Amygdala (tissue), 56 donors: Measurements from ENCODE around the gene RHEBL1.

Experiments used
- DNase-seq, 56 donors: peaks; one replicate each; lab custom pipeline; 2025; lab: John Stamatoyannopoulos, UW

RHEBL1 gene, protein sequence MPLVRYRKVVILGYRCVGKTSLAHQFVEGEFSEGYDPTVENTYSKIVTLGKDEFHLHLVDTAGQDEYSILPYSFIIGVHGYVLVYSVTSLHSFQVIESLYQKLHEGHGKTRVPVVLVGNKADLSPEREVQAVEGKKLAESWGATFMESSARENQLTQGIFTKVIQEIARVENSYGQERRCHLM

DNA sequence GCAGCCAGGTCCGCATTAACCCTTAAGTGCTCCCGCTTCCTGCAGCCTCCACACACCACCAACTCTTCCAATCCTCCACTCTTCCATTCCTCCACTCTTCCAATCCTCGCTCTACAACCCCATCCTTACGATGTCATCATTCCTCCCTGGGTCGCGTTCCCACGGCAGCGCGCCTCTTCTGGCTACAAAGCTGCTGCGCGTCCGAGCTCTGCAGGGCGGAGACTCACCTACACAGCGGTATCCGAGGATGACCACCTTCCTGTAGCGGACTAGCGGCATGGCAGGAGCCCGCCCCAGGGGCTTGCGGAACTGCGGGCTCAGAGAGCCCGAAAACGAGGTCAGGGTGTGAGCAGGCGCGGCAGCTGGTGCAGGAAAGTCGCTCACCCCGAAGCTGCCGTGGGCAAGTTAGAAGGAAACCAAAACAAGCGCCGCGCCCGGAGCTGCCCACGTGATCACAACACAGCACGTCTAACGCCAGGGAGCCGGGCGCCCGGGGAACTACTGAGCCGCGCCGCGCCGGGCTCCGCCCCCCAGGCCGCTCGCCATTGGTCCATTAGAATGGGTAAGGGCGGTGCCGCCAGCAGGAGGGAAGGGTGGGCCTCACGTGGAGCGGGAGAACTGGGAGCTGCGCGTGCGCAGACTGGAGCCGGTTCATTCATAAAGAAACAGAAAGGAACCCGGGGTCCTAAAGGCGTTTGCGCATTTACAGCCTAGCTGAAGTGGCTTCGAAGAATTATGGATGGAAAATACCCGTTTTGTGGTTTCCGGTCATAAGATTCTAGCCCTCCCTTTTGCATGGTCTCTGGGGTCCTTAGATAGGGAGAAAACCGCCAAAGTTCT lies at the start of gene RHEBL1:
Gene RHEBL1 (minus strand): TSS at position 473 of the 840 bp plus-strand sequence. CDS start 194 bp downstream, at position 279.
- DNase-seq = peak in 55 of 56 donors; percentile 71 to 99 (median 94)

DNA sequence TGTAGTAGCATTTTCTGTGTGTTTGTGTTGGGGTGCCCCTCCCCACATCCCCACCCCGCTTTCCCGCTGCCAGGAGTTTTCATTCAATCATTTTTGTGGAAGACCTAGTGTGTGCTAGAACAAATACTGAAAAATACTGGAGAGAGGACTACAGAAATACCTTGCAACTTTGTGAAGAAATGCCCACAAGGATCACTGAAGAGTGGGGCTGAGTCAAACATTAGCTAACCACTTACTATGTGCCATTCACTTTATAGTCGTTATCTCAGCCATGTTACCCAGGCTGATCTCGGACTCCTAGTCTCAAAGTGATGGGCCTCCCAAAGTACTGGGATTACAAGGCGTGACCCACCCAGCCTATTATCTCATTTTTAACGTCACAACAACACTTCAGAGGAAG lies 41.4 kb upstream of the RHEBL1 start:
- no peak for DNase-seq

DNA sequence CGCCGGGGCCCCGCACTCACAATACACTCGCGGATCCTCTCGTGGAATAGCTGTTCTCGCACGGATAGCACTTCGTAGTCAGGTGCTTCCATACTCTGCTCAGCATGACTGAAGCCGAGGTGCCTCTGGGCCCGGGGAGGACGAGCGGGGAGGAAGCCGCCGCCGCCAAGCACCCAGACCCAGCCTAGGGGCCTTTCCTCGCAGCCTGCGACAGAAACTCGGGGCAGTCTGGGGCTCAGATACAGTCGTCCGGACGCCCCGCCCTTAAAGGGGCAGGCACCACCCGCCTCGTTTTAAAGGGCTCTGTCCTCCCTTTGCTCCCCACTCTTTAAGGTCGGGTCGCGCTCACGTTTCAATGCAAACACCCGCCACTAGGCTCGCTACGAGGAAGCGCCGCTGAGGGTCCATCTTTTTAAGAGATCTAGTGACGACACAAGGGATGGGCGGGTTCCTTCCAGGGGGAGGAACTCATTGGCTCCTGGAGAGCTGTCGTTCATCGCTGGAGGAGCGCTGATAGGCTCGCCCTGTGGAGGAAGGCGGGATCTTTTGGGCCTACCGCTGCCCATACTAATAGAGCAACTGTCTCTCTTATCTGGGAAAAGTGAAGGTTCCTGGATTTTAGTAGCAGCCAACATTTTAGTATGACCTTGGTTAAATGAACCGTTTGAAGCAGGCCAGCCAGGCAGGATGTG lies 40.8 kb upstream of the RHEBL1 start, which contains the start of gene LMBR1L:
Gene LMBR1L (minus strand): TSS at position 384 of the 692 bp plus-strand sequence. CDS start 292 bp downstream, at position 92.
- DNase-seq = peak; percentile 43 to 98 (median 92)

DNA sequence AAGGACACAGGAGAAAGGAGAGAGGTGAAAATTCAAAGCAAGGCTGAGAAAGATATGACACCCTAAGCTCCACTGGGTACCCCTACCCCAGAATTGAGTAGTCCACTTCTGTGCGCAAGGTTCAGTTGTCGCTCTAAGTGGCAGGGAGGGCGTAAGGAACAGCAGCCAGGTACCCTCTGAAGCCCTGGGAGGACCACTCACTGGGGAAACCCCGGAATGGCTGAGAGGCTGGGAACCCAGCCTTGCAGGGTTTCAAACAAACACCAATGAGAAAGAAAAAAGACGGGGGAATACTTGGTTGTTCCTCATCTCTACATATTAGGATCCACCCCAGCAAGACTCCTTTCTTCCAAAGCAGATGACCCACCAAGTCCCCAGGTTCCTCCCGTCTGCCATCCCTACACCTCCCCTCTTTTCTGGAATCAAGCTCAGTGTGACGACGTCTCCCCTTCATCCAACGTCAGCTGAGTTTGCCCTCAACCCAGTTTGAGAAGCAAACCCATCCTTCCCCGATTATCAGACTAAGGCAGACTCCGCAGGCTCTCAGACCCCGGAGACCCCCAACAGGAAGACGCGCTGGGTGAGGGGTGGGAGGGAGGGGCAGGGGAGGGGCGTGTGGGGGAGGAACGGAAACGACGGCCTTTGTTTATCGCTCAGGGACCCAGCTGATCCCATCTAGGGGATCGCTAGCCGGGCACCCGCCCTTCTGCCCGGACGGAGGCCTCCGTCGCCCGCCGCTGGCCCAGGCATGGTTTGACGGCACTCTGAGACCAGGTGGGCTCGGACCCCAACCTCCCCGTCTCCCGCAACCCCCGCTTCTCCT lies 40.1 kb upstream of the RHEBL1 start:
- DNase-seq = peak in 11 of 56 donors; percentile 18 to 55 (median 42)

DNA sequence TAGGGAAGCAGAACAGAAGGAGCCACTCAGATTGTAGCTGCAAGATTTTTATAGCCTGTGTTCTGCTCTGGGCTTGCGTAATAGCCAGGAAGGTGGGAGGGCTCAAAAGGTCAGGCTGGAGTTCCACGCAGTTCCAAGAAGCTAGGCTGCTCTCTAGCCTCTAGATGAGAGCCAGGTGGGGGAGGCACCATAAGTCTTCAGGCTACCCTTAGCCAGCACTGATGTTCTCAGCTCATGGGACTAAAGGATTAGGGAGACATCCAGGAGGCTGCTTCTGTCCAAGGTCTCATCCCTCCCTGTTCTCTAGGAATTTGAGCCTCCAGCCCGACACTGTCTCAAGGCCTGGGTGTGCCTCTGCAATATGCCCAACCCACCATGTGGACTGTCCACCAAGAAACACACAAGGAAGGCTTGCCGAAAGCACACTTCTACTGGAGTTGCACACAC lies 39.2 kb upstream of the RHEBL1 start:
- no peak for DNase-seq

DNA sequence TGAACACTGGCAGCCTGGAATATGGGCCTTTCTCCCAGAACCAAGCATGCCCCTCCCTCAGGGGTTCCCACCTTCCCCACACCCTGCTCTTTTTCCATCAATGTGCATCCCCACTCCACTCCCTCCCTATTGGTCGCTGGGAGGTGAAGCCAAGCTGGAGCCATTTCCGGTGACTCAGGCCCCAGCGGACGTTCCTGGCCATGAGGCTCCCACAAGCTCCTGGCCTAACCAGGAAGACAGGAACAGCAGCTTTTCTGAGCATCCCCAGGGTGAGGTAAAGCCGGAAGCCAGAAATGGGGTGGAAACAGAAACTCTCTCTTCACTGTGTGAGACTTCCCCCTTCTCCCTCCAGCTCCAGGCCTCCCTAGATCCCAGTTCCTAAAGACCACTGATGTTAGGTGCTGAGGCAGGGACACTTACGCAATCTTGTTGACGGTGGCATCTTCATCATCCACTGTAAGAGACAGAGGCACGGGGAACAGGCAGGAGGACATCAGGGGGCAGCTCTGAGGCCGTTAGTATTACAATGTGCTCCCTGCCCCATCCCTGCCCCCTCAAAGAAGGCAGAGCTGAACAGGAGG lies 35.8 kb upstream of the RHEBL1 start:
- no peak for DNase-seq

DNA sequence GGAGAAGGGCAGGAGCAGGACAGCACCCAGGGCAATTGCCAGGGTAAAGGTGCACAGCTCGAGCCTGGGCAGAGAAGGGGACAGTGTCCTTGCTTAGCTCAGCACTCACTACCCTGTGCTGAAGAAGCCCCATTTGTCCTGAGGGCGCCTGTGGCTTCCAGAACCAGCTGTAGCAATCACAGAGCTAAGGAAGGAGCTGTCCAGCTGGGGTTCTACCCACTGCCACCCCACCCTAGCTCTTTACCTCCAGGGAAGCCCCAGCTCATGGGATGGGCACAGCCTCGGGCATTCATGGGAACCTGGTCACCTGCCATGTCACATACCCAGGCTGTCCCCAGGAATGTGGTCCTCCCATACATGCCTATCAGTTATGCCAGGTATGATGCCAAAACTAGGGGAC lies 35.0 kb upstream of the RHEBL1 start:
- no peak for DNase-seq

DNA sequence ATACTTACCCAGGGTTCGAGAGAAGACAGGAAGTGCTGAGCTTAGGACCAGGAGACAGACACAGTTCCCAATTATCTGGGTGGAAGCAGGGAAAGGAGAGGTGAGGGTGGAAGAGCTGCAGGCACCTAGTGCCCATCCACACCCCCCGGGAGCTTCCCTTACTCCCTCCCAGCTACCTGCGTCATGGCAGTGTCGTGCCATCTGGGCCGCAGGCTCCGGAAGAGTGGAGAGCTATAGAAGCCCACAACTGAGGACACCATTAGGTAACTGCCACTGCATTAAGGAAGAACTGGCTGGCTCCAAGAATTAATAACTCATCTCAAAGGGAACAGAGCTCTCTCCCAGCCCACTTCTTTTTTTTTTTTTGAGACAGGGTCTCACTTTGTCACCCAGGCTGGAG lies 30.6 kb upstream of the RHEBL1 start:
- DNase-seq = no peak

DNA sequence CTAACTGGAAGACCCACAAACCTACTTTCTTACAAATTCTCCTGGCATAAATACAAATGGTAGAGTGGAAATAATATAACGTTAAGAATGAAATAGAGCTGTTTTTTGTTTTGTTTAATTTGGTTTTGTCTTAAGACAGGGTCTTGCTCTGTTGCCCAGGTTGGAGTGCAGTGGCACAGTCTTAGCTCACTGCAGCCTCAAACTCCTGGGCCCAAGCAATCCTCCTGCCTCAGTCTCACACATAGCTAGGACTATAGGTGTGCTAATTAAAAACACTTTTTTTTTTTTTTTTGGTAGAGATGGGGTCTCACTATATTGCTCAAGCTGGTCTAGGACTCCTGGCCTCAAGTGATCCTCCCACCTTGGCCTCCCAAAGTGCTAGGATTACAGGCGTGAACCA lies 28.9 kb upstream of the RHEBL1 start:
- no peak for DNase-seq

DNA sequence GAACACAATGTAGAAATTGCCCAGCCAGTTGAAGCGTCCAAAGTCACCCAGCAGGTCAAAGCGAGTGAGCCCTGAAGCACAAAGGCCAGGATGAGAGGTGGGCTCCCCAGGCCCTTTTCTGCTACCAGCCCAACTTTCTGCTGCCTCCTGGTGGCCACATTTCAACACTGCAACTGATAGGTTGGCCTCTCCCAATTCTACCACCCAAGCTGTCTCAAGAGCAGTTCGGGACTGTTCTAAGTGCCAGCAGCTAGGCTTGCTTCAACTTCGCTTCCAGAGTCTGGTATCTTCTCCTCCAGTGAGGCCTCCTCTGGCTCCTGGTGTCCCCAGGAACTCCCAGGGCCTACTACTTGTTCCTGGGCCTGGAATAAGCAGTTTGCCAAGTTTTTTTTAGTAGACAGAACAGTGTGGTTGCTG lies 28.3 kb upstream of the RHEBL1 start:
- peak in 28 of 56 donors; percentile 8 to 65 (median 22) for DNase-seq

DNA sequence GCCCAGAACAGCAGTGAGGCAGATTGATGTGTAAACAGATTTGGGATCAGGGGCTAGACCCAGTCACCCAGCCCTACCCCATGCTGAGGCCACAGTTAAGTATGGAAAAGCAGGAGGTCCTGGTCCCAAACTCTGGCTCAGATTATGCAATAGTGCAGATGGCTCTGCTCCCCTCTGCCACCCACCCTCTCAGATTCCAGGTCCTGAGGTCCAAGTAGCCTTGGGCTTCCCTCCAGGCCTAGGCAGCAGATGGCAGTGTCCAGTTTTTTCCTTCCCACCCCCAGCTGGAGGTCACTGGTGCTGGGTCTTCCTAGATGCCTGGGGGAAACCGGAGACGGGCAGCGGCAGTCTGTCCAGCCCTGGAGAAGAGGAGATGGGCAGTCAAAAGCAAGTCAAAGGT lies 27.6 kb upstream of the RHEBL1 start:
- no peak for DNase-seq

DNA sequence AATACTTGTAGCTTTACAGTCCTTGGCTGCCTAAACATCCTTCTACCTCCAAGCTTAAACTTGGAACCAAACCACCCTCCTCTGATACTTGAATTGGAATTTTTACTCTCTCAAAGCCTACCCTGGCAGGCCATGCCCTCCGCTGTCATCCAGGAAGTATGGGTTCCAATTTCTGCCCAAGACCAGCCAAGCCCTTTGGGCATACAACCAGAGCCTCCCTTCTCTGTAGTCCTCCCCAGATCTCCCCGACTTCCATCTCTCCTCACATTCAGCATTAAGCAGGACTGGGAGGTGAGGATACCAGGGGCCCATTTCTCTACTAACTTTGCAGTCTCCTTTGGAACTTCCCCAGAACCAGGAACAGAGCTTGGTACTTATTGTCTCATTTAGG lies 25.2 kb upstream of the RHEBL1 start:
- DNase-seq = no peak

DNA sequence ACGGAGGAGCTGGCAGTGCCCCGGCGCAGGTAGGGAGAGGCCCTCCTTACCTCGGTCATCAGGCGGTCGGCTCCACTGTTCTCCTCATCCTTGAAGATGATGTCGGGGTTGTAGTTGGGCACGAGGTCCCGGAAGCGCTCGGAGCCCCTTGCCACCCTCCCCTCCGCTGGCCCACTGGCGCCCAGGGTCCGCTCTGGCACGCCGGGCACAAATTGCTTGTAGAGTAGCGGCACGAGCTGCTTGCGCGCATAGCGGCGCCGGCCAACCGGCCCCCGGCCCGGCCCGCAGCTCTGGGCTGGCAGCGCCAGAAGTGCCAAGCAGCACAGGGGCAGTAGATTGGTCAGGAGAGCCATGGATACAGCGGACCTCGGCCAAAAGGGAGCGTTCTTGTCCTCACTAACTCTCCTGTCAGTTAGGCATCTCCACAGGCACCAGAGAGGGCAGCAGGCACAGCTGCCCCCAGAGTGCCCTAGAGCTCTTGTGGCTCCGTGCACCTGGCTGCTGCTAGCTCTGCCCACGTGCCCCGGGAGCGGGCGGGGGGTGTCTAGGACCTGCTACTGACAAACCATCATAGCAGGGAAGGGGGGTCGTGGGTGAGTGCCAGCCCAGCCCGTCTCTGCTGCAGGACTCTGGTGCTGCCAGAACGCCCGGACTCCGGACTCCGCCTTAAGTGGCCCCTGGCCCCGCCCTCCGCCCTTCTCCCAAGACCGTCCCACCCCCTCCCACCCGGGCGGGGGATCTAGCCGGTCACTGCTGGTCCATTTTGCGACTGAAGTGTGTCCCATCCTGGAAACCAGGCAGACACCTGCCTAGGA lies 24.6 kb upstream of the RHEBL1 start, which contains the start of gene DHH:
Gene DHH (minus strand): TSS at position 642 of the 815 bp plus-strand sequence. CDS start 289 bp downstream, at position 353.
- DNase-seq = peak in 10 of 56 donors; percentile 6 to 76 (median 20)

DNA sequence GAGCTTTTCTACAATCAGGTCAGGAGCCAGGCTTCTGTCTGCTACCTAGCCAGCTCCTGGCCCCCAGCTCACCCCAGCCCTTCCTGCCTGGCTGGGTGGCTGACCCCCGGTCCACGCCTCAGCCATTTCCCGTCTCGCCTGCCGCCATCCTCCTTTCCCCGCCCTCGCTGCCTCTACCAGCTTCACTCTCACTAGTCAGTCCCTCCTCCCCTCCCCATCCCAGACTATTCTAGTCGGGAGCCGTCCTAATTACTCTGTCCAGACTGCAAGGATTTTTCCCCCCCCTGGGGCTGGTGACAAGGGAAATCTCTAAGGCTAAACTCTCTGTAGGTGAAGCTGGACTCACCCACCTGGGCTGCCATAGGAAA lies 24.0 kb upstream of the RHEBL1 start:
- DNase-seq = no peak

DNA sequence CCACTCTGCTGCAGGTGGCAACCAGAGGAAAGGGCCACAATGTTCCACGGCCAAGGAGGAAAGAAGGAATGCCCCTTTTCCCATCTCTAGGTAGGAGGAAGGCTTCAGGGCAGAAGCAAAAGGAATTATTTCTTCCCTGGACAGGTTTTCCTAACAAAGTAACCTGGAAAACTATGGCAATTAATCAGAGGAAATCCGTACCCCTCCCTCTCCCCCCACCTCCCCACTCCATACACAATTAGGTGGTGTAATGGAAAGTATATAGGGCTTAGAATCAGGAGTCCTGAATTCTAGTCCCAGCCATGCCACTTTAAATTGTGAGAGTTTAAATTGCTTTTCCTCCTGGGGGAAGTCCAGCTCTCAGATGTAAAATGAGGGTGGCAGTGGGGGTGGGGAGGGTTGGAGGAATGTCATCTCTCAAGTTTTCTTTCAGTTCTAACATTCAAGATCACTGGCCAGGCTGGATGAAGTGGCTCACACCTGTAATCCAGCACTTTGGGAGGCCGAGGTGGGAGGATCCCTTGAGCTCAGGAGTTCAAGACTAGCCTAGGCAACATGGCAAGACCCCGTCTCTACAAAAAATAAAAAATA lies 23.1 kb upstream of the RHEBL1 start:
- no peak for DNase-seq

DNA sequence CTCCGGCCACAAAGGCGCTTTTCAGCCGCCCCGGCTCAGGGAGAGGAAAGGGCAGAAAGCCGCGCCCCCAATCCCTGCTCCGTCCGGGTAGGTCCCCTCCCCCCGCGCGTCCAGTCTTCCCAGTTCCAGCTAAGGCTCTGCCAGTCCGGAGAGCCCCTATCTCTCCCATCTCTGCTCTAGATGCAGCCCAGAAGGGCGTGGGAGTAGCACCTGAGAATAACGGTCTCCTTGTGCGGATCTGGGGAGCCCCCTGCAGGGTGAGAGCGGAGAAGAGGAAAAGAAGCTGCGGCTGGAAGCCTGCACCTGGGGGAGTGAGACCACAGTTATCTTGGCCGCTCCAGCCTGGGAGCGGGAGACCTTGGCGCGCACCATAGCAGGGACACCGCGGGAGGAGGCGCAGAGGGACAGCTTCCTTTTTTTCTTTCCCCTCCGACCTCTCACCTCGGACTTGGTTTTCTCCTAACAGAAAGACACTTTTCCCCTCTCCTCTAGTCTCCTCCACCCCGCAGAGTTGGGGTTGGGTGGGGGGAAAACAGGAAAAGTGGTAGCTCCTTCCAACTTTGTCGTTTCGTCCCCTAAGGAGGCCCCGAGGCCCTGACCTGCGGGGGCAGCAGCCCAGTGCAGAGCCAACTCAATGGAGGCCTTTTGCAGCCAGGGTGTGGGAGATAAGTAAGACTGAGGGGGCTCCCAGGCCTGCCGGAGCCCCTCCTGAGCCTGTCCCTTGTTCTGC lies 22.5 kb upstream of the RHEBL1 start:
- DNase-seq = peak in 26 of 56 donors; percentile 25 to 73 (median 46)

DNA sequence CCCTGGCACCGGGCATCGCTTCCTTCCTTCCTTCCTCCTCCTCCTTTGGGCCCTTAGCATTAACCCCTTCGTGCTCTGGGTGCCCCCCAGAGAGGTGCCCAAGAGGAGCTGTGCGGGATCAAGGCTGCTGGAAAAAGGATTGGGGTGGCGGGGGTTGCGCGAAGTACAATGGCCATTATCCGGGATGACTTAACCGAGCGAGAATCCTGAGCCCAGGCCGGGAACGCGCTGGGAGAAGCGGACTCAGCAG lies 22.0 kb upstream of the RHEBL1 start:
- peak in 2 of 56 donors; percentile 41 to 58 for DNase-seq
